ENCODE results near the gene FZD8. TPM values are rescaled to one million over a fixed set of nuclear protein-coding genes. Genes with fewer than 3 reads are reported as not detected.
A peak's percentile ranks its signal among the peaks of the same experiment; 100 is the strongest.

The FZD8 gene
- total RNA-seq, 1 experiment from 2014 or later = 0.22 TPM

GRCh38 chr10:35642793-35643114, 658 bp upstream of the FZD8 start:
- CTCF ChIA-PET = no interaction called here
- ATAC-seq = no peak
- DNase-seq (ENCODE audit: low read depth, low spot score) = no peak
- Histone ChIP-seq H3K4me3 (replicated peaks in 1 of 2; ENCODE audit: low read depth in 1 of 2, low read length in 2 of 2) (peak overlapping the region; percentile 23 to 43), H4K20me1 (ENCODE audit: insufficient read depth) (no peaks in the 10 kb centered on the region), H3K36me3 (ENCODE audit: control insufficient read depth in 1 of 2, insufficient read depth in 2 of 2, low read length in 2 of 2) (no peaks in the 10 kb centered on the region), H3K4me2 (ENCODE audit: low read length) (peak overlapping the region; percentile 70), H3K9ac (ENCODE audit: low read length) (no peak overlapping the region), H3K9me3 (ENCODE audit: control insufficient read depth in 1 of 2, insufficient read depth in 1 of 2, low read depth in 1 of 2, low read length in 2 of 2) (no peaks in the 10 kb centered on the region), H3K27ac (ENCODE audit: low read depth, low read length) (no peak overlapping the region), H3K79me2 (ENCODE audit: insufficient read depth, low read length) (no peaks in the 10 kb centered on the region), H3K9me2 (ENCODE audit: insufficient read depth) (no peaks in the 10 kb centered on the region), H3K27me3 (ENCODE audit: insufficient read depth, low read length) (peaks cover 29% of the 10 kb centered on the region), H2AFZ (ENCODE audit: low read depth, low read length, poor library complexity, severe bottlenecking) (peak overlapping the region; percentile 85), H3K4me1 (ENCODE audit: control insufficient read depth in 1 of 2, insufficient read depth in 2 of 2, low read length in 2 of 2) (peaks cover 8 to 28% of the 10 kb centered on the region in 2 experiments)
- no TSS peak for BruUV-seq (replicated peaks)
- POLR2A ChIA-PET = no interaction called here
- intact Hi-C loops (cut with micrococcal nuclease) = no loop called here
- TF ChIP-seq ATF3 (IDR thresholded peaks at IDR 0.05) = no peak
- no peak for TF ChIP-seq YY1 (IDR thresholded peaks at IDR 0.05; ENCODE audit: extremely low read depth, insufficient replicate concordance, low read depth, low read length)
- no peak for TF ChIP-seq POLR2A (IDR thresholded peaks at IDR 0.05; ENCODE audit: borderline replicate concordance, extremely low read depth, insufficient read depth, insufficient read length)
- TF ChIP-seq CEBPB (IDR thresholded peaks at IDR 0.05; ENCODE audit: low read depth) = no peak
- no peak for TF ChIP-seq REST (IDR thresholded peaks at IDR 0.05; ENCODE audit: low read depth)
- TF ChIP-seq ZNF274 (IDR thresholded peaks at IDR 0.05; ENCODE audit: low read depth, low read length) = no peak
- TF ChIP-seq SRF (IDR thresholded peaks at IDR 0.05; ENCODE audit: low read depth) = no peak
- no peak for TF ChIP-seq FOSL1 (IDR thresholded peaks at IDR 0.05; ENCODE audit: low read depth)
- no peak for TF ChIP-seq RAD21 (IDR thresholded peaks at IDR 0.05; ENCODE audit: low read depth)
- TF ChIP-seq POLR2AphosphoS5 (IDR thresholded peaks at IDR 0.05; ENCODE audit: low read depth, low read length) = no peak
- no peak for TF ChIP-seq CTCF (IDR thresholded peaks at IDR 0.05 in 2 of 3, conservative IDR thresholded peaks at IDR 0.05 in 1 of 3; ENCODE audit: borderline replicate concordance in 1 of 3, insufficient read depth in 1 of 3, low read depth in 2 of 3, low read length in 2 of 3)
- TF ChIP-seq ELF1 (IDR thresholded peaks at IDR 0.05; ENCODE audit: borderline replicate concordance, low read depth) = no peak
- TF ChIP-seq MAX (IDR thresholded peaks at IDR 0.05) = no peak
- no peak for TF ChIP-seq JUND (IDR thresholded peaks at IDR 0.05)
- no peak for TF ChIP-seq SP1 (IDR thresholded peaks at IDR 0.05; ENCODE audit: low read depth)
- no peak for TF ChIP-seq EGR1 (IDR thresholded peaks at IDR 0.05; ENCODE audit: low read depth)
- RAD21 ChIA-PET (ENCODE audit: low non-redundant PET in 1 of 2, low total read pairs in 2 of 2, uncharacterized antibody in 2 of 2, unreplicated experiment in 2 of 2) = no interaction called here

All from HCT116 (cell line).